Activated CD4-positive, alpha-beta T cell treated with anti-CD3 and anti-CD28 coated beads for 36 hours (primary cell): ENCODE data around the gene ZNF770. TPM values are rescaled to one million over a fixed set of nuclear protein-coding genes. Genes with fewer than 3 reads are reported as not detected.
A peak's percentile ranks its signal among the peaks of the same experiment; 100 is the strongest.
"Not testable (repeated sequence)": the region's sequence is repeated elsewhere in the genome, so short reads cannot be mapped to it uniquely, and the experiment has no call there.

Experiments
- ATAC-seq: fragments of 200-7000 bp; cut with Tn5 transposase; one replicate; pipeline ENCODE4 v1.10.0; 2021; ENCODE audit warnings: mild to moderate bottlenecking, moderate library complexity
- CTCF ChIA-PET: fragments of 350-600 bp; sonication (Branson Sonifier 250); formaldehyde crosslinking; loops from one replicate; lab custom pipeline; 2021; ENCODE audit warnings: antibody characterized with exemption; lab: Charles Lee
- POLR2A ChIA-PET: fragments of 350-600 bp; sonication (Branson Sonifier 250); formaldehyde crosslinking; loops from one replicate; lab custom pipeline; 2021; ENCODE audit warnings: antibody characterized with exemption, inconsistent platforms; lab: Charles Lee
- DNase-seq: peaks from one replicate; pipeline ENCODE4 v3.0.0-alpha.2; 2020
- H3K27ac Mint-ChIP-seq: one replicate; pipeline ENCODE4 v1.8.0; 2021; ENCODE audit warnings: mixed read lengths
- H3K27me3 Mint-ChIP-seq: one replicate; pipeline ENCODE4 v1.8.0; 2021; ENCODE audit warnings: mixed read lengths
- H3K36me3 Mint-ChIP-seq: one replicate; pipeline ENCODE4 v1.8.0; 2021; ENCODE audit warnings: low read depth, mixed read lengths
- H3K4me1 Mint-ChIP-seq: one replicate; pipeline ENCODE4 v1.8.0; 2021; ENCODE audit warnings: mixed read lengths
- H3K4me3 Mint-ChIP-seq: one replicate; pipeline ENCODE4 v1.8.0; 2021; ENCODE audit warnings: mild to moderate bottlenecking, moderate library complexity, mixed read lengths
- H3K9me3 Mint-ChIP-seq: one replicate; pipeline ENCODE4 v1.8.0; 2021; ENCODE audit warnings: low read depth, mixed read lengths
- intact Hi-C, 2 experiments: fragments of 100-400 bp; cut with DNase I in 1 of 2; cut with micrococcal nuclease in 1 of 2; formaldehyde crosslinking; loops; one replicate each; pipeline versions ENCODE4 v1.14.2 to v1.15.1; 2022 to 2024; cut with DNase I, micrococcal nuclease
- total RNA-seq, 2 experiments: library from RNA; stranded (reverse); gene quantifications; one replicate each; pipeline ENCODE4 v1.2.3, GENCODE V29; 2021

Gene ZNF770
- total RNA-seq, 2 experiments from 2014 or later, result 64.1 to 65.1 TPM

DNA sequence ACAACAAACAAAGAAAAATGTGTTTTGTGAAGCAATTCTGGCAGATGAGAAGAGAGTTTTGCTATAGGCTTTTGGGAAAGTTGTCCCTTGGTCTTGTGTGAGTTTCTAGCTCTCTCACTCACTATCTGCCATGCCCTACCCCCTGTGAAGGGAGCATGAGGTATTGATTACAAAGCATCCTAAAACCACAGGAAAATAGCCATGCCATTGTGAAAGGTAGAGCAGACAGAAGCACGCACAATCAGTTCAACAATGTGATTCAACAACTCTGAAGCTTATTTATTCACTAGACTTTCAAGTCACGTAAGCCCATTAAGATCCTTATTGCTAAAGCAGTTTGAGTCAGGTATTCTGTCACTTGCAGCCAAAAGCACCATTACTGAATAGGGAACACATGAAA lies 12.0 kb downstream of the ZNF770 start:
- ChIA-PET CTCF (interaction anchor here (1.8 kb wide), 1 partner anchor 11 kb away, joined by 7 read pairs; no protein-coding TSS in a partner anchor), POLR2A (no interaction called here)
- H3K27me3 Mint-ChIP-seq, result no peaks in the 10 kb centered on the region
- H3K36me3 Mint-ChIP-seq, result peaks cover 8% of the 10 kb centered on the region
- H3K4me3 Mint-ChIP-seq, result no peak overlapping the region
- ATAC-seq (no peak), DNase-seq (no peak)
- intact Hi-C loops, result no loop called here
- H3K9me3 Mint-ChIP-seq, result no peaks in the 10 kb centered on the region
- H3K27ac Mint-ChIP-seq, result peak overlapping the region; percentile 1
- H3K4me1 Mint-ChIP-seq, result peaks cover 3% of the 10 kb centered on the region

DNA sequence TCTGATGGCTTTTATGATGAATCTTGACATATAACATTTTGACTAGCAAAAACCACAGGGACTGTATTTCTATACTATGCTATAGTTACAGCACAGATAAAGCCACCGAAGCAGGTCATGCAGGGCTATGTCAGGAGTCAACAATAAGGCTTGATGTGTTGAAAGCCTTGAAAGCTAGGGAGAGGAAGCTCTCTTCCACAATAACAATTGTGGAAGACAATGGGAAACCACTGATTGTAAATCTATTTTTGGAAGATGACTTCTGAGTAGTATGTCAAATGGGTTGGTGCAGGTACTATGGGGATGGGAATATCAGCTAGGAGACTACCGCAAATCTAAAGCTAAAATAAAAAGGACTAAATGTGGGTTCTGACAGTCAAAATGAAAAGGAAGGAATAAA lies 14.6 kb downstream of the ZNF770 start:
- H3K27ac Mint-ChIP-seq, result no peak overlapping the region
- intact Hi-C loops, result no loop called here
- ChIA-PET POLR2A (no interaction called here), CTCF (interaction anchor here (1.8 to 2.4 kb wide), 2 partner anchors 11 to 15 kb away, joined by 4 to 12 read pairs; partner anchors contain the start of gene ZNF770)
- ATAC-seq (no peak), DNase-seq (no peak)
- H3K9me3 Mint-ChIP-seq, result no peaks in the 10 kb centered on the region
- H3K36me3 Mint-ChIP-seq, result peaks cover 8% of the 10 kb centered on the region
- peaks cover 15% of the 10 kb centered on the region for H3K4me1 Mint-ChIP-seq
- no peaks in the 10 kb centered on the region for H3K27me3 Mint-ChIP-seq
- H3K4me3 Mint-ChIP-seq, result no peak overlapping the region

DNA sequence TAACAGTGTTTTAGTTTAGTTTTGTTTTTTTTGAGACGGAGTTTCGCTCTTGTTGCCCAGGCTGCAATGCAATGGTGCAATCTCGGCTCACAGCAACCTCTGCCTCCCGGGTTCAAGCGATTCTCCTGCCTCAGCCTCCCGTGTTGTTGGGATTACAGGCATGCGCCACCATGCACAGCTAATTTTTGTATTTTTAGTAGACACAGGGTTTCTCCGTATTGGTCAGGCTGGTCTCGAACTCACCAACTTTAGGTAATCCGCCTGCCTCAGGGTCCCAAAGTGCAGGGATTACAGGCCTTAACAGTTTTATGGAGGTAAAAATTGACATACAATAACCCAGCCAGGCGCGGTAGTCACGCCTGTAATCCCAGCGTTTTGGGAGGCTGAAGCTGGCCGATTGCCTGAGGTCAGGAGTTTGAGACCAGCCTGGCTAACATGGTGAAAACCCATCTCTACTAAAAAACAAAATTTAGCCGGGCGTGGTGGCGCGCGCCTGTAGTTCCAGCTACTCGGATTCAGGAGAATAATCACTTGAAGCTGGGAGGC lies 17.9 kb downstream of the ZNF770 start:
- peak; percentile 4 for ATAC-seq
- intact Hi-C loops, result loop anchor here in 1 of 2 experiments (1.0 kb wide), 1 partner anchor 10 kb away; no protein-coding TSS in a partner anchor
- not testable (repeated sequence) for H3K27ac Mint-ChIP-seq, H3K9me3 Mint-ChIP-seq, DNase-seq, H3K27me3 Mint-ChIP-seq, H3K36me3 Mint-ChIP-seq
- H3K4me3 Mint-ChIP-seq, result peak overlapping the region; percentile 98
- CTCF ChIA-PET, result interaction anchor here (0.6 to 3.5 kb wide), 15 partner anchors 9 to 745 kb away, joined by 3 to 68 read pairs (median 4); partner anchors contain the start of genes EMC4 and ZNF770
- POLR2A ChIA-PET, result interaction anchor here (2.6 kb wide), 1 partner anchor 18 kb away, joined by 45 read pairs; the partner anchor contains the start of gene ZNF770
- peaks cover 33% of the 10 kb centered on the region for H3K4me1 Mint-ChIP-seq

DNA sequence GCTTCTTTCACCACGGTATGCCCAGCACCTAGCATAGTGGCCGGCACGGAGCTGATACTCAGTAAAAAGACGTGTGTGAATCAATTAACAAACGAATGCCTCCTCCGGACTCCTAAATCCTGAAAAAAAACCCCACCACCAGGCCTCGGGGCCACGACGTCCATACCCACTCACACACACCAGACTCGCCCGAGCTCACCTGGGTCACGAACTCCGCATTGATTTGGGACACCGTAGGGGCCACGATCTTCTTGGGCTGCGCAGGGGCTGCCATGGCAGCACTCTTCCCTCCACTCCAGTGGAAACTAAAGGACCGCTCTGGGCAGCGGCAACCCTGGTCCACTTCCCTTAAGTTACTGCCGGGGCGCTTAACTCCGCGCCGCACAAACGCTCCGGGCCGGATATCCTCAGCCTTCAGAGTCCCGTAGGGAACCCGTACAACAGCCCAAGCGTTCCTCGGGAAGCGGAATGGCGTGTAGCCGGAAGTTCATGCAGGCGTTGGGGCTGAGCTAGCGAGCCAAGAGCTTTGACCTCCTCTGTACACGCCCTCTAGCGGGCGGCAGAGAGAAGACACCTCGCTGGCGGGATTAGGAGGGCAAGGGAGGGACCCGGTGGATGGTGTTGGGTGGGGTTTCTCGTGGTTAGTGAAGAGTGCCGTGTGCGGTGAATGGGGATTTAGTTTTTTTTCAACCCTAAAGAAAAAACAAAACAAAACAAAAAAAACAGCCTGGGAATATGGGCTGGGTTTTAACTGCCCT lies 18.6 kb downstream of the ZNF770 start, which contains the start of gene AQR:
Gene AQR, minus strand, starts transcription at position 403 of the 758 bp plus-strand sequence. Its CDS starts 129 bp downstream, at position 274.
- Mint-ChIP-seq H3K27me3 (no peaks in the 10 kb centered on the region), H3K36me3 (peaks cover 10% of the 10 kb centered on the region), H3K4me1 (peaks cover 35% of the 10 kb centered on the region), H3K27ac (peak within 1 kb of the TSS; percentile 91), H3K4me3 (peak within 1 kb of the TSS; percentile 98), H3K9me3 (no peaks in the 10 kb centered on the region)
- intact Hi-C loops, result loop anchor here (1.0 to 5.0 kb wide), 4 partner anchors 11 to 868 kb away; partner anchors contain the start of genes ZNF770 (in 2 of the 2), EMC7 (in 1 of the 2), NOP10 (in 1 of the 2) and NUTM1 (in 1 of the 2)
- POLR2A ChIA-PET, result interaction anchor here (0.5 to 2.6 kb wide), 2 partner anchors 19 to 406 kb away, joined by 5 to 45 read pairs; partner anchors contain the start of gene ZNF770
- ATAC-seq (peak; percentile 99), DNase-seq (peak; percentile 95)
- CTCF ChIA-PET, result interaction anchor here (0.5 to 3.5 kb wide), 18 partner anchors 9 to 744 kb away, joined by 3 to 68 read pairs (median 4); partner anchors contain the start of genes EMC4 and ZNF770

DNA sequence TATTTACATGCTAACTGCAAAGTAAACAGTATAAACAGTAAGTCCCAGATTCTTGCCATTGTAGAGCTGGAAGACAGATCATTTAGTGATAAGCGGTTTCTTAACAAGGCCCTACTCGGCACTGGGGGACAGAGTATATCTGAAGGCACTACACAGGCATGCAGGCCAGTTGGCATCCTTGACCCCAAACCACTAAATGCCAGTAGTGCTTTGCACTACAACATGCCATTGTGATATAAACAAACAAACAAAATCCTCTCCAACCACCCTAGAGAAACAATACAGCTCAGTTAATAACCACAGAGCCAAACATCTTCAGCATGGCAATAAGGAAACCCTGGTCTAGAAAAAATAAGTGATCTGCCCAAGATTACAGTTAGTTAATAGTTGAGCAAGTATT lies 23.8 kb downstream of the ZNF770 start:
- no peaks in the 10 kb centered on the region for H3K9me3 Mint-ChIP-seq
- CTCF ChIA-PET, result interaction anchor here (0.7 to 1.2 kb wide), 2 partner anchors 10 to 12 kb away, joined by 3 read pairs; no protein-coding TSS in a partner anchor
- no peak for DNase-seq
- H3K4me3 Mint-ChIP-seq, result no peak overlapping the region
- H3K36me3 Mint-ChIP-seq, result peaks cover 26% of the 10 kb centered on the region
- POLR2A ChIA-PET, result no interaction called here
- peak overlapping the region; percentile 4 for H3K27ac Mint-ChIP-seq
- no peak for ATAC-seq
- H3K27me3 Mint-ChIP-seq, result no peaks in the 10 kb centered on the region
- intact Hi-C loops, result no loop called here
- peaks cover 36% of the 10 kb centered on the region for H3K4me1 Mint-ChIP-seq

DNA sequence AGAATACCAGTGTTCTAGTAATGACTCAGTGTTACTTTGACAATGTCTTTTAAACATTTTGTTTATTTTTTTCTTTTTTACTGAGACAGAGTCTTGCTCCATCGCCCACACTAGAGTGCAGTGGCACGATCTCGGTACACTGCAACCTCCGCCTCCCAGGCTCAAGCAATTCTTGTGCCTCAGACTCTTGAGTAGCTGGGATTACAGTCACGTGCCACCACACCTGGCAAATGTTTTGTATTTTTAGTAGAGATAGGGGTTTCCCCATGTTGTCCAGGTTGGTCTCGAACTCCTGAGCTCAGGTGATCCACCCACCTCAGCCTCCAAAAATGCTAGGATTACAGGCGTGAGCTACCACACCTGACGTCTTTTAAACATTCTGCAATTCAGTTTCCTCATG lies 34.2 kb downstream of the ZNF770 start:
- intact Hi-C loops, result no loop called here
- no peak for ATAC-seq
- CTCF ChIA-PET, result interaction anchor here (0.6 to 1.3 kb wide), 5 partner anchors 9 to 34 kb away, joined by 3 to 4 read pairs (median 4); no protein-coding TSS in a partner anchor

DNA sequence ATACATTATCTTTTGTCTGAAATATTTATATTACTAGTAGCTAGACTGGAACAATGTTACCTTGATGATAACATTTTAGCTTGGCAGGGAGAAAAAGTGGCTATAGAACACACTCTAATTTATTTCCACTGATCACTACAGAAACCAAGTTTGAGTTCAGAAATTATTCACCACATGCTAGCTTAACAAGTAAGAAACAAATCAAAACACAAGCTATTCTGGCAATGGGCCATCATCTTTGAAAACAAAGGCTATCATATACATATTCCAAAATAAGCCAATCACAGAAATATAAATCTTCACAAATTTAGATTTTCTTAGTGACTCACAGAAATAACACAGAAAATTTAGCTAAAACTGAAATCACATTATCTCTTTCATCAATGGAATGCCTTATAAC lies 35.6 kb downstream of the ZNF770 start:
- peaks cover 9% of the 10 kb centered on the region for H3K4me1 Mint-ChIP-seq
- no peaks in the 10 kb centered on the region for H3K9me3 Mint-ChIP-seq
- ChIA-PET POLR2A (no interaction called here), CTCF (interaction anchor here (1.3 to 1.7 kb wide), 2 partner anchors 11 kb away, joined by 3 to 5 read pairs; no protein-coding TSS in a partner anchor)
- no peaks in the 10 kb centered on the region for H3K27me3 Mint-ChIP-seq
- peaks cover 27% of the 10 kb centered on the region for H3K36me3 Mint-ChIP-seq
- ATAC-seq (no peak), DNase-seq (no peak)
- H3K4me3 Mint-ChIP-seq, result no peak overlapping the region
- intact Hi-C loops, result no loop called here
- H3K27ac Mint-ChIP-seq, result no peak overlapping the region

More for the DNA sequence above, 34.2 kb downstream of the ZNF770 start:
- Mint-ChIP-seq H3K27me3 (no peaks in the 10 kb centered on the region), H3K27ac (no peak overlapping the region), H3K4me1 (peaks cover 11% of the 10 kb centered on the region), H3K9me3 (no peaks in the 10 kb centered on the region), H3K4me3 (no peak overlapping the region), H3K36me3 (peaks cover 21% of the 10 kb centered on the region)
- no peak for DNase-seq
- POLR2A ChIA-PET, result no interaction called here

DNA sequence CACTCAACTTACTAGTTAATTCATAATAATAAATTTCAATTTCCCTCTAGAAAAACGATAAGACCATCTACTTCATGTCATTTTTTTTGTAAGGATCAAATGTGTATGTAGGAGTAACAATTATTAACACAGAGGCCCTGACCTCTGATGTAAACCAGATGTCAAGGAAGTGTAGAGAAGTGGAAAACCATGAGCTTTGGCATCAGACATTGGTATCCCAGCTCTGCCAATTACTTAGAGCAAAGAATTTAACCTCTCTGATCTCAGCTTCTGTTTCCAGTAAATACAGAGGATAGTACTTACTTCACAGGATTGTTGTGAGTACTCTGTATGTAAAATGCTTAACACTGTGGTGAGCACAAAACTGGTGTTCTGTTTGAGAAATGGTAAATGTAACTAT lies 36.1 kb downstream of the ZNF770 start:
- DNase-seq, result no peak
- CTCF ChIA-PET, result interaction anchor here (1.3 to 1.7 kb wide), 2 partner anchors 11 to 12 kb away, joined by 3 to 5 read pairs; no protein-coding TSS in a partner anchor
- POLR2A ChIA-PET, result no interaction called here
- intact Hi-C loops, result no loop called here
- Mint-ChIP-seq H3K27me3 (no peaks in the 10 kb centered on the region), H3K4me3 (no peak overlapping the region), H3K27ac (no peak overlapping the region), H3K9me3 (no peaks in the 10 kb centered on the region), H3K4me1 (peaks cover 9% of the 10 kb centered on the region), H3K36me3 (peaks cover 27% of the 10 kb centered on the region)
- no peak for ATAC-seq

DNA sequence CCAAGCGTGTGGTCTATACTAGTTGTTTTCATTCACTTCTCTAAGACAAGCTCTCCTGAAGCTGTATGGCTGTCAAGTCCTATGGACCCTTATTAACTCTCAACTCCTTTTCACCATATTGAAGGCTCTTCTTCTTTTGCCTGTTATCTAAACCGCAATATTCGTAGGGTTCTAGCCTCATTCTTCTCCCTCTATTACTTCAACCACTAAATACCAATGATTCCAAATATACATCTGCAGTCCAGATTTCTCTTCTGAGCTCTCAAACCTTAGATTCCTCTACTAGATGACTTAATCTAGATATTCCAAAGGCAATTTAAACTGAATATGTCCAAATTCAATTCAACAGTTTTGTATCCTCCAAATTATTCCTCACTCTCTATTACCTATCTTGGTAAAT lies 43.2 kb downstream of the ZNF770 start:
- Mint-ChIP-seq H3K4me3 (no peak overlapping the region), H3K27me3 (no peaks in the 10 kb centered on the region), H3K9me3 (no peaks in the 10 kb centered on the region), H3K27ac (no peak overlapping the region), H3K4me1 (no peaks in the 10 kb centered on the region), H3K36me3 (peaks cover 27% of the 10 kb centered on the region)
- intact Hi-C loops, result no loop called here
- ATAC-seq (no peak), DNase-seq (no peak)
- ChIA-PET CTCF (interaction anchor here (0.6 to 1.6 kb wide), 6 partner anchors 9 to 323 kb away, joined by 3 to 4 read pairs (median 3); no protein-coding TSS in a partner anchor), POLR2A (no interaction called here)

DNA sequence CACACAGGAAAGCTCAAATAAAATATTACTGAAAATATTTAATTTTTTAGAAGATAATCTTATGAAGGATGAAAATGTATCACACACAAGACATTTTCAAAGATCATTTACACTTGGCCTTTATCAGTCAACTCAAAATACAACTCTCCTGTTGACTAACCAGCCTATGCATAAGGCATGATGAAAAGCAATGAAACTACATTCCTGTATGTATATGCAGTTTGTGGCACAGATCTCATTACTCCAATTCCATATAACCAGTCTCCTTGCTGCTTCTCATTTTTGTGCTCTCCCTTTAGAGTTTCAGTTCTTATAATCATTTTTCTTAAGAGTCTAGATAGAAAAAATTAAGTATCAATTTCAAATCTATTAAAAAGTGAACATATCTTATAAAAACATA lies 44.4 kb downstream of the ZNF770 start:
- H3K4me1 Mint-ChIP-seq, result no peaks in the 10 kb centered on the region
- DNase-seq, result no peak
- intact Hi-C loops, result no loop called here
- POLR2A ChIA-PET, result no interaction called here
- no peaks in the 10 kb centered on the region for H3K27me3 Mint-ChIP-seq
- H3K4me3 Mint-ChIP-seq, result no peak overlapping the region
- no peak for ATAC-seq
- no peaks in the 10 kb centered on the region for H3K9me3 Mint-ChIP-seq
- CTCF ChIA-PET, result interaction anchor here (1.3 to 1.4 kb wide), 2 partner anchors 9 to 322 kb away, joined by 3 read pairs; no protein-coding TSS in a partner anchor
- no peak overlapping the region for H3K27ac Mint-ChIP-seq
- peaks cover 29% of the 10 kb centered on the region for H3K36me3 Mint-ChIP-seq

DNA sequence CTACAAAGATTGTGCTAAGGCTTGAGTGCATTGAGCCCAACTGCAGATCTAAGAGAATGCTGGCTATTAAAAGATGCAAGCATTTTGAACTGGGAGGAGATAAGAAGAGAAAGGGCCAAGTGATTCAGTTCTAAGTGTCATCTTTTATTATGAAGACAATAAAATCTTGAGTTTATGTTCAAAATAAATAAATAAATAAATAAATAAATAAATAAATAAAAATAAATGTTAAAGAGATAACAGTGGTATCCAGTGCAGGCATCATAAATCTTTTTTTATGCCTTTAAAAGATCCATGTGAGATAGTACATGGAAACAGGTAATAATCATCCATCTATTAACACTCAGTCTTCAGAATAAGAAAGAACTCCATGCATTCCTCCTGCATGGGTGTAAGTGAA lies 44.8 kb downstream of the ZNF770 start:
- H3K27ac Mint-ChIP-seq, H3K4me3 Mint-ChIP-seq, POLR2A ChIA-PET, H3K4me1 Mint-ChIP-seq, DNase-seq, H3K9me3 Mint-ChIP-seq, ATAC-seq, intact Hi-C loops, H3K27me3 Mint-ChIP-seq: not testable (repeated sequence)
- CTCF ChIA-PET, result interaction anchor here (1.4 kb wide), 1 partner anchor 9 kb away, joined by 3 read pairs; no protein-coding TSS in a partner anchor
- peaks cover 29% of the 10 kb centered on the region for H3K36me3 Mint-ChIP-seq
